RWPE1 (cell line): Measurements from ENCODE around the gene USP2.
"Not testable (repeated sequence)": the region's sequence is repeated elsewhere in the genome, so short reads cannot be mapped to it uniquely, and the experiment has no call there.

Experiments
- CTCF ChIA-PET: fragments of 350-600 bp; sonication (Branson Sonifier 250); formaldehyde crosslinking; extraction: SDS; loops from one replicate; lab custom pipeline; 2021; lab: Yijun Ruan, JAX
- POLR2A ChIA-PET: fragments of 400-600 bp; formaldehyde crosslinking; extraction: SDS; loops from one replicate; lab custom pipeline; 2020; ENCODE audit warnings: antibody characterized with exemption; ENCODE audit not compliant: low non-redundant PET; lab: Yijun Ruan, JAX
- DNase-seq: peaks from one replicate; pipeline ENCODE4 v3.0.0; 2012; ENCODE audit warnings: low spot score
- H3K27ac ChIP-seq: fragments of 450-650 bp; 2 replicates; pipeline ENCODE4 v1.5.1; 2017
- TF ChIP-seq, protein P1 (sequence below): fragments of 450-650 bp; conservative IDR thresholded peaks from 2 replicates; pipeline ENCODE4 v1.5.1; 2017; ENCODE audit warnings: low read depth, mild to moderate bottlenecking

The USP2 gene

GRCh38 chr11:119414321-119414720 is 32.8 kb upstream of the USP2 start:
- DNase-seq = no peak
- CTCF ChIA-PET = interaction anchor here (0.6 to 0.9 kb wide), 3 partner anchors 12 to 60 kb away, joined by 3 read pairs; partner anchors contain the start of gene USP2
- TF ChIP-seq, protein P1, sequence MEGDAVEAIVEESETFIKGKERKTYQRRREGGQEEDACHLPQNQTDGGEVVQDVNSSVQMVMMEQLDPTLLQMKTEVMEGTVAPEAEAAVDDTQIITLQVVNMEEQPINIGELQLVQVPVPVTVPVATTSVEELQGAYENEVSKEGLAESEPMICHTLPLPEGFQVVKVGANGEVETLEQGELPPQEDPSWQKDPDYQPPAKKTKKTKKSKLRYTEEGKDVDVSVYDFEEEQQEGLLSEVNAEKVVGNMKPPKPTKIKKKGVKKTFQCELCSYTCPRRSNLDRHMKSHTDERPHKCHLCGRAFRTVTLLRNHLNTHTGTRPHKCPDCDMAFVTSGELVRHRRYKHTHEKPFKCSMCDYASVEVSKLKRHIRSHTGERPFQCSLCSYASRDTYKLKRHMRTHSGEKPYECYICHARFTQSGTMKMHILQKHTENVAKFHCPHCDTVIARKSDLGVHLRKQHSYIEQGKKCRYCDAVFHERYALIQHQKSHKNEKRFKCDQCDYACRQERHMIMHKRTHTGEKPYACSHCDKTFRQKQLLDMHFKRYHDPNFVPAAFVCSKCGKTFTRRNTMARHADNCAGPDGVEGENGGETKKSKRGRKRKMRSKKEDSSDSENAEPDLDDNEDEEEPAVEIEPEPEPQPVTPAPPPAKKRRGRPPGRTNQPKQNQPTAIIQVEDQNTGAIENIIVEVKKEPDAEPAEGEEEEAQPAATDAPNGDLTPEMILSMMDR = no peak
- POLR2A ChIA-PET = no interaction called here
- no peak overlapping the region for H3K27ac ChIP-seq

GRCh38 chr11:119412072-119412471 is 30.6 kb upstream of the USP2 start:
- ChIA-PET POLR2A (no interaction called here), CTCF (no interaction called here)
- H3K27ac ChIP-seq = no peak overlapping the region
- DNase-seq = no peak
- TF ChIP-seq, protein P1 = no peak

DNA sequence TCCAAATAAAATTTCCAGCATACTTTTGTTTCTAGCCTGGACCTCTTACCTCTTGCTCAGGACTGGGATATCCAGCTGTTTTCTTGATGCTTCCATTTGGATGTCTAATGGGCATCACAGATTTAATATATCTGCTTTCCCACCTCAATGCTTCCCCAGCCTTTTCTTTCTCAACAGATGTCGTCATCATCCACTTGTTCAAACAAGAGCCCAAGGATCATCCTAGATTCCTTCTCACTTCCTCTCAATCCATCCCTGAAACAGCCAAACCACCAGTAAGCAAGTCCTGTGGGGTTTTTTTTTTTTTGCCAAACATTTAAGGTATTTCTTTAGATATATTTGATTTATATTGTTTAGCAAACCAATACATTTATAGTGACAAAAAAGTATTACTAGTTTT is 29.0 kb upstream of the USP2 start:
- no peak for DNase-seq
- no peak overlapping the region for H3K27ac ChIP-seq
- POLR2A ChIA-PET = no interaction called here
- CTCF ChIA-PET = no interaction called here
- TF ChIP-seq, protein P1 = no peak

GRCh38 chr11:119409731-119410130 is 28.2 kb upstream of the USP2 start:
- POLR2A ChIA-PET = no interaction called here

DNA sequence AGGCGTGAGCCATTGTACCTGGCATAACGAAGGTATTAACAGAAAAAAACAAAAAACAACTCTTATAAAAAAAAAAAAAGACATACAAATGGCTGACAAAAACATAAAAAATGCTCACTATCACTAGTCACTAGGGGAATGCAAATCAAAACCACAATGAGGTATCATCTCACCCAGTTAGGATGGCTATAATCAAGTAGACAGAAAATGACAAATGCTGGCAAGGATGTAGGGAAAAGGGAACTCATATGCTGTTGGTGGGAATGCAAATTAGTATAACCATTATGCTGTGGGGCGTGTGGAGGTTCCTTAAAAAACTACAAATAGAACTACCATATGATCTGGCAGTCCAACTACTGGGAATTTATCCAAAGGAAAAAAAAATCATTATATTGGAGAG is 24.5 kb upstream of the USP2 start:
- DNase-seq = no peak
- no peak overlapping the region for H3K27ac ChIP-seq
- POLR2A ChIA-PET = no interaction called here
- CTCF ChIA-PET = no interaction called here
- TF ChIP-seq, protein P1 = no peak

More at GRCh38 chr11:119409731-119410130, 28.2 kb upstream of the USP2 start:
- no peak for DNase-seq
- TF ChIP-seq, protein P1 = no peak
- CTCF ChIA-PET = no interaction called here
- H3K27ac ChIP-seq = no peak overlapping the region

DNA sequence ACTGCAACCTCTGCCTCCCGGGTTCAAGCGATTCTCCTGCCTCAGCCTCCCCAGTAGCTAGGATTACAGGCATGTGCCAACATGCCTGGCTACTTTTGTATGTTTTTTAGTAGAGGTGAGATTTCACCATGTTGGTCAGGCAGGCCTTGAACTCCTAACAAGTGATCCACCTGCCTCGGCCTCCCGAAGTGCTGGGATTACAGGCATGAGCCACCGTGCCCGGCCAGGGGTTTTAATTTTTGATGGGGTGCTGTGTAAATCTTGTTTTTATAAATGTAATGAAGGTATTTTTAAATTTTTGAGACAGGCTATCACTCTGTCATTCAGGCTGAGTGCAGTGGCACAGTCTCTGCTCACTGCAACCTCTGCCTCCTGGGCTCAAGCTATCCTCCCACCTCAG is 24.0 kb upstream of the USP2 start:
- DNase-seq, H3K27ac ChIP-seq, POLR2A ChIA-PET, CTCF ChIA-PET: not testable (repeated sequence)

DNA sequence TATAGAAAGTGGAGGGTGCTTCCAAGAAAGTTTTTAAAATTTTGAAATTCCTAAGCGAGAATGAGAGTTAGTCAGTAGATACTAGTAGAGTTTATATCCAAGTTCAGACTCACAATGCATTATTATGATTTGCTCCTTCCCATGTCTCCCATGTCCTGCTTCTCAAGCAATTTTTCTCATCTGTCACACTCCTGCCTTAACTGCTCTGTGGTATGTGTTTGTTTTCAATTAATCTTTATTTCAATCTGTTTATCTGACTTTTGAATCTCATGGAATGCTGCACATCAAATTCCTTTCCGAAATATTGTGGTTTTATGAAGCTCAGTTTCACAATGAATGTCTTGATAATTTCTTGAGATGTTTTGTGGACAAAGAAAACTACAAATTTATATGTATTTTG is 23.4 kb upstream of the USP2 start:
- ChIA-PET CTCF (no interaction called here), POLR2A (no interaction called here)
- no peak overlapping the region for H3K27ac ChIP-seq
- DNase-seq = no peak
- TF ChIP-seq, protein P1 = no peak
